ENCODE results near the gene RABGGTB.
A peak's percentile ranks its signal among the peaks of the same experiment; 100 is the strongest.
"Not testable (repeated sequence)": the region's sequence is repeated elsewhere in the genome, so short reads cannot be mapped to it uniquely, and the experiment has no call there.

Gene RABGGTB

GRCh38 chr1:75796376-75797272 is 10.6 kb downstream of the RABGGTB start, which contains the start of gene MSH4:
Gene MSH4, plus strand, starts transcription at chr1:75796882. Its CDS starts 104 bp downstream, at chr1:75796986.
- peak; percentile 38 to 70 for DNase-seq

DNA sequence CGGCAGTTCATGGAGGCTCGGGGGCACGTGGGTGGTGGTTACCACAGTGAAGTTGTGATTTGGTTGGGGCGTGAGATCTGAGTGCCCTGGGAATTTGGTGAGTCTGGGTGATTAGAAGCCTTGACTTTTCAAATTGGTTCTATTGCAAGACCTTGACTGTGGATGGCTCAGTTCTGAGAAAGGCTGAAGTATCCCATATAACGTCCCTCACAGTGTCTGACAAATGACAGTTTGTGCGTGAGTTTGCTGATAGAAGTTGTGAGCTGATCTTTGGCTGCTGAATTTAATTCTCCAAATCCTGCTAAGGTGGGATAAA is 11.2 kb downstream of the RABGGTB start:
- DNase-seq, result no peak

- DNase-seq, result no peak
Measured at GRCh38 chr1:75797606-75798216, 11.7 kb downstream of the RABGGTB start.

DNA sequence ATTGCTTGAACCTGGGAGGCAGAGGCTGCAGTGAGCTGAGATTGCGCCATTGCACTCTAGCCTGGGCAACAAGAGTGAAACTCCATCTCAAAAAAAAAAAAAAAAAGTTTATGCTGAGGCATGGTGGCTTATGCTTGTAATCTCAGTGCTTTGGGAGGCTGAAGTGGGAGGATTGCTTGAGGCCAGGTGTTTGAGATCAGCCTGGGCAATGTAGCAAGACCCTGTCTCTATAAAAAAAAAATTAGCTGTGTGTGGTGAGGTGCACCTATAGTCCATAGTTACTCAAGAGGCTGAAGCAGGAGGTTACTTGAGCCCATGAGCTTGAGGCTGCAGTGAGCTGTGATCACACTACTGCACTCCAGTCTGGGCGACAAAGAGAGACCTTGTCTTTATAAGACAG is 15.4 kb downstream of the RABGGTB start:
- not testable (repeated sequence) for DNase-seq

DNA sequence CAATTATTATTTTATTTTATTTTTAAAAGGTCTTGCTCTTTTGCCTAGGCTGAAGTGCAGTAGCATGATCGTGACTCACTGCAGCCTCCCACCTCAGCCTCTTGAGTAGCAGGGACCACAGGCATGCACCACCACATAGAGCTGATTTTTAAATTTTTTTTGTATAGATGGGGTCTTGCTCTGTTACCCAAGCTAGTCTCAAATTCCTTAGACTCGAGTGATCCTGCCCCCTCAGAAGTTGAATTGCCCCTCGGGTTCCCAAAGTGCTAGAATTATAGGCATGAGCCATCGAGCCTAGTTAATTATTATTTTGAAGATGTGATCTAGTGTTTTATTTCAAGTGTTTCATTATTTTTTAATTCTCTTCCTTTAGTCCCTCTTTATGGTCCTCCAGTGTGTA is 22.9 kb downstream of the RABGGTB start:
- DNase-seq, result no peak

DNA sequence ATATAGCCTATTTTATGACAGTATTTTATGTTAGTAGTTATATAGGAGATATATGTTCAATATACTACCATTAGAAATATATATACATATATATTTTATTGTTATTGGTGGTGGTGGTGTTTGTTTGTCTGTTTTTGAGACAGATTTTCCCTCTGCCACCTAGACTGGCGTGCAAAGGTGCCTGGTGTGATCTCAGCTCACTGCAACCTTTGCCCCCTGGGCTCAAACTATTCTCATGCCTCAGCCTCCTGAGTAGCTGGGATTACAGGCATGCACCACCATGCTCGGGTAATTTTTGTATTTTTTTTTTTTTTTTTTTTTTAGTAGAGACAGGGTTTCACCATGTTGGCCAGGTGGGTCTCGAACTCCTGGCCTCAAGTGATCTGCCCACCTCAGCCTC is 24.1 kb downstream of the RABGGTB start:
- not testable (repeated sequence) for DNase-seq

DNA sequence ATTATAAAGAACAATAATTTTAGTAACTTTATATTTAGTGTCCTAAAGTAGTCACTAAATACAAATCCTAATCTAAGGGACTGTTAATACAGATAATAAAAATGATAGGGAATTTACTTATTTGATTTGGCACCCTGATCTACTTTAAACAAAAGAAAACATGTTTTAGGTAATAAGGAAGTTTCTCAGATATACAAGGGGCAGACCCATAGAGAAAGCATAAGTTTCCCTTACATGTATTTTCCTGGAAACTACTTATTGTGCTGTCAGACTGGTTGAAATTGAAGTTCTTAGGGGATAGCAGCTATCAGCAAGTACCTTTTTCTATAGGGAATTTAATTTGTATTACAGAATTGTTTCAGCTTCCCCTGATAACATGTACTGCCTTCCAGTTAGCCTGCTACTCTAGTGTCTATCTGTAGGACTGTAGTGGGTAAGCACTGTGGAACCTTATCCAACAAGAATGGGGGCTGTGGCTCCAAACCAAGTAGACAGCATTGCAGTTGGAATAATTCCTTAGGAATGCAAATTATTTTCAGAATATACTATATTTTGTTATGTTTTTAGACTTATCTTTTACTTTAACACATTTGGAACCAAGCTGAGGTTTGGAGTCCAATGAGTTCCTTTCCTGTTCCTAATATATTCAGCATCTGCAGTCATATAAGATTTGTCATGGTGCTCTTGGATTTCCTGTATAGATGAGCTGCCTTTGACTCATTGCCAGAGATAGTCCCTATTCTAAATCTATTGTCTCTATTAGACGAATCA is 25.3 kb downstream of the RABGGTB start:
- no peak for DNase-seq

DNA sequence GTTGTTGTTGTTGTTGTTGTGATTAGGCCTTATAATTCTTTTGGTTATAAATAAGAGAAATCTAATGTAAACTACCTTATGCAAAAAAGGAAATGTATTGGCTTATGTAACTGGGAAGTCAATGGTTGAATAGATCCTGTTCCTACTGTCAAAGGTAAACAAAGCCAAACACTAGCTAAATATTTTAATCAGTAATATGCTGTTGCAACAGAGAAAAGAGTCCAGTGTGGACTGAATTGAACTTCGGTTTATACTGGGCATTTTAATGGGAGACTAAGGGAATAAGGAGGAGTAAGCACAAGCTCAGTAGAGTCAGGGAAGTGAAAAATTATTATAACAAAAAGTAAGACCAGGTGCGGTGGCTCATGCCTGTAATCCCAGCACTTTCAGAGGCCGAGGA is 26.0 kb downstream of the RABGGTB start:
- no peak for DNase-seq

- not testable (repeated sequence) for DNase-seq
Measured at GRCh38 chr1:75823596-75823995, 37.5 kb downstream of the RABGGTB start.

DNA sequence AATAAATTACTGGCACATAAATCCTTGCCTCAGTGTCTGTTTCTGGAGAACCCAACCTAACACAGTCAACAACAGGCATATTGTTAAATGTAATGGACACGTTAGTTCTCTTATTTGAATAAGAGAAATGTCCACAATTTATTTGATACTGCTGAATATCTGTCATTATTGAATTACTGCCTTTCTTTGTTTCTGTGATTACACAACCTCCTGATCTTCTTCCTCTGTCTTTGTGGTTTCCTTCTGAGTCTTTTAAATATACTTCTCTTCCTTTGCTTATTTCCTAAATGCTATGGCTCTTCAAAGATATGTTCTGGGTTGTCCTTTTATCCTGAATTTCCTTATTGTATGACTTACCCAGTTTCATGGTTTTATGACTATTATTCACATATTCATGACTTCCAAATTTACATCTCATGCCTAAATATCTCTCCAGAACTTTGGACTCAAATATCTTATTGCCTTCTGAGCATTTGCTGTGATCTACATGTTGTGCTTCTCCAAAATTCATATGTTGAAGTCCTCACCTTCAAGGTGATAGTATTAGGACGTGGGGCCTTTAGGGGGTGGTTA is 50.6 kb downstream of the RABGGTB start:
- no peak for DNase-seq

DNA sequence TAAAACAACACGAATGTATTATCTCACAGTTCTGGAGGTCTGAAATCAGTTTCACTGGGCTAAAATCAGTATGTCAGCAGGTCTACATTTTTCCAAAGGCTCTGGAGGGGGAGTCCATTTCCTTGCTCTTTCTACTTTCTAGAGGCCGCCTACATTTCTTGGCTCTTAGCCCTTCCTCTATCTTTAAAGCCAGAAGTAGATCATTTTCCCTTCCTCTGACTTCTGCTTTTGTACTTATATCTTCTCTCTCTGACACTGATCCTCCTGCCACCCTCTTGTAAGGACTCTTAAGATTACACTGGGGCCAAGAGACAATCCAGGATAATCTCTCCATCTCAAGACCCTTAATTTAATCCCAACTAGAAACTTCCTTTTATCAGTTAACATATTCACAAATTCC is 52.0 kb downstream of the RABGGTB start:
- DNase-seq, result no peak

DNA sequence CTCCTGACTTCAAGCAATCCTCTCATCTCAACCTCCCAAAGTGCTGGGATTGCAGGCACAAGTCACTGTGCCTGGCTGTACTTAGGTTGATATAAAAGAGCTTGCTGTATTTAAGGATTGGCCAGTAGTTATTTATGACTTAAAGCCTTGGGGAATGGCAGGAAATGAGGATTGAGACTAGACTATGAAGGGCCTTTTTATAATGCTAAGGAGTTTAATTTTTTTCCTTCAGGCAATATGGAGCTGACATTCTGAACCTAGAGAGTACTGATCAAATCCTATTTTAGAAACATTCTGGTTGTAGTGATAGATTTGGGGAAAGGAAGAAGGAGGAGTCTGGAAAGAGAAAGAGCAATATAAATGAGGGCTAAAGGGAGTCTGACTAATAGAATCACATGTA is 55.4 kb downstream of the RABGGTB start:
- no peak for DNase-seq
